NCI-H2196 treated with DMSO at 0.1 percent for 48 hours (cell line): ENCODE results near the gene CDCP1.
"Not testable (repeated sequence)": the region's sequence is repeated elsewhere in the genome, so short reads cannot be mapped to it uniquely, and the experiment has no call there.

Experiments
- DNase-seq: peaks from one replicate; lab custom pipeline; 2025; ENCODE audit not compliant: unreplicated experiment; lab: John Stamatoyannopoulos, UW

Gene CDCP1

GRCh38 chr3:45173776-45174175, 27.6 kb upstream of the CDCP1 start:
- no peak for DNase-seq

DNA sequence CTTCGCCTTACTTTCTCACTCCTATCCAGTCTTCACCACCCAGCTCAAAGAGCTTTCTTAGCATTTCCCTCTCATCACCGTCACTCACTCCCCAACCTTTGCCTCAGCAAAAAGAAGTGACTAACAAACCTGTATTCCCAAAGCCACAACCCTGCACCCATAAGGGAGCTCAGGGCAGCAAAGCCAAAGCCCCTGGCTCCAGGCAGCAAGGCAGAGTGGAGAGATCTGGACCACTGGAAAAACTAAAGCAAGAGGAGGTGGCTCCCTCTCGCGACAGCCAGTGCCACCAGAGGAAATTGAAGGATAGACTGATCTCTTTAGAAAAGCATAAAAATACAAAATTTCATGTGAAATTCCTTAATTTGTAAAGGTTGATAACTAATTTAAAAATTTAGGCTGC, 25.1 kb upstream of the CDCP1 start:
- no peak for DNase-seq

DNA sequence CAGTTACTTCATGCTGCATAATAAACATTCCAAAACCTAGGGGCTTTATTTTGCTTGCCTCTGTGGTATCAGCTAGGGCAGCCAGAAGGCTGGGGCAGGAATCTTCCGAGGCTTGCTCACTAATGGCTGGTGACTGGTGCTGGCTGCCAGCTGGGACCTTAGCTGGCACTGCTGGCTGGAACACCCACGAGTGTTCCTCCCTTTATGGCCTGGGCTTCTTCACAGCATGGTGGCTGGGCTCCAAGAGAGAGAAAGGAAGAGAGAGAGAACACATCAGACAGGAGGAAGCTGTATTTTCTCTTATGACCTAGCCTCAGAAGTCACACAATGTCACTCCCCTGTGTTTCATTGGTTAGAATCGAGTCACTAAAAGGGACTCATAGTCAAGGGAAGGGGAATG, 23.9 kb upstream of the CDCP1 start:
- no peak for DNase-seq

GRCh38 chr3:45169125-45169904, 23.1 kb upstream of the CDCP1 start:
- DNase-seq, result no peak

GRCh38 chr3:45168451-45168850, 22.3 kb upstream of the CDCP1 start:
- no peak for DNase-seq

GRCh38 chr3:45167011-45167911, 21.1 kb upstream of the CDCP1 start:
- DNase-seq, result peak; percentile 35

DNA sequence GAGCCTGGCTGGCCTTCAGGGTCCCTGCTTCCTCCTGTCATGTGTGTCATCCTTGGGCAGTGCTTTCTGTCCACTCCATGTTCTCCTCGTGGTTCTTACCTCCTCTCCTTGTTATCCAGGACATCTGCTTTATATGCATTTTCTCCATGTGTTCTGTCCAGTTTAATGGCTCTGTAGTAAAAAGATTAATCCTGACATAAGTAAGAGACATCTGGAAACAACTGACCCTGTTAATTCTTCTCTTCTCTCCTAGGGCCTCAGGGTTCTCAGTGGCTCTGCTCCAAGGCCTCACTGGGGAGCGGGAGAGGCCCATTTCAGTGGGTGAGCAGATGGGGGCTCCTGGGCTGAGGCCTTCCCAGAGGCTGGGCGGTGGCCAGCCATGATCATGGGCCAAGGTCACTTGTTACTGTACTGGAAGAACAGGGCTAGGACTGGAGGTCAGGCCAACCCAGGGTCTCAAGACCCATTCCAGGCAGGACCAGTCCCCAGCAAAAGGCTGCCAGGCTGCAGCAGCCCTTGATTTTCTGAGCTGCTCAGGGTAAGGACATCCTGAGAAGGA, 20.2 kb upstream of the CDCP1 start:
- no peak for DNase-seq

DNA sequence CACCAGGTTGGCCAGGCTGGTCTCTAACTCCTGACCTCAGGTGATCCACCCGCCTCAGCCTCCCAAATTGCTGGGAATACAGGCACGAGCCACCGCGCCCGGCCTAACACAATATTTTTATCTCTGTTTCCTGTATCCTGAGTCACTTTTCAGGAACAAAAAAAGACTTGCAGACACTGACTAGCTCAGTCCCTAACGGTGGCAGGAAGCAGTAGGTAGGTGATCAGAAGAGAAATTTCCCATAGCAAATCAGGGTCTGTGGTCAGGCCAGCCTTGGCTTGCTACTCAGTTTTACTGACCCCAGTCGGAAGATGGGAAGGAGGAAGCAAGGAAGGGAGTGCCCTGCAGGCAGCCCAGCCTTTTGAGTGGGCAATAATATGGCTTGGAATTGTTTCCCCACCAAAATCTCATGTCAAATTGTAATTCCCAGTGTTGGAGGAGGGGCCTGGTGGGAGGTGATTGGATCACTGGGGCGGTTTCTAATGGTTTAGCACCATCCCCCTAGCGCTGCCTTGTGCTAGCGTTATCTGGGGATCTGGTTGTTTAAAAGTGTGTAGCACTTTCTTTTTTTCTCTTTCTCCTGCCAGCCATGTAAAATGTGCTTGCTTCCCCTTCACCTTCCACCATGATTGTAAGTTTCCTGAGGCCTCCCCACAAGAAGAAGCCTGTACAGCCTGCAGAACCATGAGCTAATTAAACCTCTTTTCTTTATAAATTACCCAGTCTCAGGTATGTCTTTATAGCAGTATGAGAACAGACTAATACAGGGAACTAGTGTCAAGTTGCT, 19.5 kb upstream of the CDCP1 start:
- no peak for DNase-seq

DNA sequence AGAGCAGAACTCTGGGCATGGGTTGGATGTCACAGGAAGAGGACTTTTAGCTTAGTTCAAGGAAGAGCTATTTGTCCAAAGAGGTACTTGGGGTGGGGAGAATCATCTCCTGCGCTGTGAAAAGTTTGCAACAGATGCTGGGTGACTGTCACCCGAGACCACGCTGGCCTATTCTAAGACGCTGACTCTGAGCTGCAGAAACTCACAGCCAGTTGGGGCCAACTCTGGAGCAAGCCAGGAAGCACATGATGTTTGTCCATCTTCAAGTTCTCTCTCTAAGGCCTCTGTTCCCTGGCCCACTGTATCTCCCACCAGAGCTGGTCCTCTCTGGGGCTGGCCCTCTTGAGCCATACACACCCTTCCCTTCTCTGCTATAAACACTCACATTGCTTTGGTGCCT, 17.9 kb upstream of the CDCP1 start:
- DNase-seq, result no peak

DNA sequence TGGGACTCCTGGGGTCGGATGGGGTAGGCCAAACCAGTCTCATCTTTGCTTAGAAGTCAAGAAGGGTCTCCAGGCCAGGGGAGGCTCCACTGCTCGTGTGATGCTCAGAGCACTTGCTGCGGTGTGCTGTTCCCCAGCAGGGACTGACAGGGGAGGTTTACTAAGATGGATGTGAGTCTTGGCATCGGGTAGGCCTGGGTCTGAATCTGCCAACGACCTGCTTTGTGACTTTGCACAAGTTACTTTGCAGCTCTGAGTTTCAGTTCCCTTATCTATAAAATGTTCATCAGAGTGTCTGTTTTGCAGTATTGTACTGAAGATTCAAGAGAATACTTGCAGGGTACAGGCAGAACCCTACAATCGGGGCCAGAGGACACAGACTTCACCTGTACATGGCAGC, 17.3 kb upstream of the CDCP1 start:
- DNase-seq, result no peak

DNA sequence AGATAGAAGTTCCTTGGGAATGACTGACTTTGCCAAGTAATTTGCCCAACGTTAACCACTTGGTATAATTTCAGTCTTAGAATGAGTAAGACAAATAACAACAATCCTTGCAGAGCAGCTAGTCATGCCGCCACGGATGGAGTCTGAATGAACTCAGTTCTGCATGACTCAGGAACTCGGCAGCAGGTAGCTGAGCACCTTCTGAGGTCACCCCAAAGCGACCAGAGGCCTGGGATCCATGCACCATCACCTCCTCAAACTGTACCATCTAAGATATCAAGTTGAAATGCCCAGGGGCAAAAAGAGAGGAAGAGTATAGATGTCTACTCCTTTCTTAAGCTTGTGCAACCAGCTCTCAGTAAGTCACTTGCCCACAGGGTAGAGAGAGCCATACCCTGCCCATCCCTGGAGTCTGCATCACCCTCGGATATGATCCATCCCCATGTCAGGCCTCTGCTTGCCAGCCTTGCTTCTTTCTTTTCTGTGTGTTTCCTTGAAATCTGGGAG, 8.5 kb upstream of the CDCP1 start:
- DNase-seq, result no peak

GRCh38 chr3:45153658-45154437, 7.7 kb upstream of the CDCP1 start:
- DNase-seq, result no peak

DNA sequence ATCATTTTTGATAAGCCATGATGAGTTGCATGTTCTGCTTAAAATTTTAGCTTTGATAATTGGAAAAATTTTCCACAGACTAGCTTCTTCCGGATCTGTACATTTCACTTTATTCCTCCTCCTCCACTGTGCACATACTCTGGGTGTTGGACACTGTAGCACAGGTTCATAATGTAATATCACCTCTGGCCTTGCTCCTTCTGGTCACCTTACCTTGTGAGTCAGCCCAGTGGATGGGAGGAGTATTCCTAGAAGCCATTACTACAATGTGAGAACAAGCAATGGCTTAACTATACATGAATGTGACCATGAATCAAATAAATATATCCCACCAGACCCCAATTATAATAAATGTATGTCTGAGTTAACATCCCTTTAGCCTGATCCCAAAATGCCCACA, 6.1 kb upstream of the CDCP1 start:
- DNase-seq, result no peak

- DNase-seq, result no peak
Observed at GRCh38 chr3:45151100-45151499, 4.9 kb upstream of the CDCP1 start.

GRCh38 chr3:45148921-45149320, 2.7 kb upstream of the CDCP1 start:
- no peak for DNase-seq

GRCh38 chr3:45145223-45145622, 955 bp downstream of the CDCP1 start:
- DNase-seq, result no peak

DNA sequence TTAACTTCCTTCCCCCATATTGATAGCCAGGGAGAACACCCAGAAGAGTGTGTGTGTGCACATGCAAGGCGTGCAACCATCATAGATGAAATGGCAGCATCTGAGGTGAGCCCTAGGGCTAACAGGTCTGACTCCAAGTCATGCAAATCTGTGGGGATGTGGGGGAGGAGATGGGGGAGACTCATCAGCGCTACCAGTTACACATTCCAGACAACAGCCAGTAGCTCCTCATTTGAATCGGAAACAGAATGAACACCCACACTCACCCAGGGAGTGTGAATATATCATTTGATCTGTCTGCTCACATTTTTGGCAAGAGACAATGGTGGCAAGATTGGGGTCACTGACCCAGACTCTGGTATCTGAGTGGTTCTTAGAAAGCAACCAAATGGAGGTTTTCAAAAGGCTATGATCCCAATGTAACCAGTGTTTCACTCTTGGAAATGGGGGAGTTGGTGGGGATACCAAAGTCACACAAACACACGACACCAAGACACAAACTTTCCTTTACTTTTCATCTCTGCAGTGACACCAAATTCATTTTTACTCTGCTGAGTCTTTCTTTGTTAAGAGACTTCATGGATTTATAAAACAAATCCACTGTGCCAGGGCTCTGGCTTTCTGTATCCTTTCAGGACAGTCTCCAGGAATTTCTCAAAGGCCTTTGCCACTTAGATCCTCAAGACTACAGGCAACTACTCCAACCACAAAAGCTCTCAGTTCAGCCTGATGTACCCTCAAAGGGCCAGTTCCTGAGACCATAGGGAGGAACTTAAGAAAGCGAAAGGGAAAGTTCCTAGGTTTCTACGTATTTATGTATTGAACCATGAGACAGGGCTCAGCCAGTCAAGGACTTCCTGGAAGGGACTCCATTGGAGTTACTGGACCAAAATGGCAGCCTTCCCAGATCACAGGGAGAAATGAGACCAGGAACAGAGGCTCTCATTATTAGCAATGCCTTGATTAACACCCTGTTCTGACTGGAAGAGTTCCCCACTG, 2.2 kb downstream of the CDCP1 start:
- no peak for DNase-seq

DNA sequence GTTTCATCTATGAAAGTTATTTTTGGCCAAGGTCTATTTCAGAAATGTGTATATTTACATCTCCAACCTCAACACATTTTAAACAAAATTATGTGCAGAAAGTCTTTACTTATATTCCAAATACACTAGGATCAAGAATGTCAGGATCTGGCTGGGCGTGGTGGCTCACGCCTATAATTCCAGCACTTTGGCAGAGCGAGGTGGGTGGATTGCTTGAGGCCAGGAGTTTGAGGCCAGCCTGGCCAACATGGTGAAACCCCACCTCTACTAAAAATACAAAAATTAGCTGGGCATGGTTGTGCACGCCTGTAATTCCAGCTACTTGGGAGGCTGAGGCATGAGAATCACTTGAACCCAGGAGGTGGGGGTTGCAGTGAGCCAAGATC, 5.4 kb downstream of the CDCP1 start:
- not testable (repeated sequence) for DNase-seq

DNA sequence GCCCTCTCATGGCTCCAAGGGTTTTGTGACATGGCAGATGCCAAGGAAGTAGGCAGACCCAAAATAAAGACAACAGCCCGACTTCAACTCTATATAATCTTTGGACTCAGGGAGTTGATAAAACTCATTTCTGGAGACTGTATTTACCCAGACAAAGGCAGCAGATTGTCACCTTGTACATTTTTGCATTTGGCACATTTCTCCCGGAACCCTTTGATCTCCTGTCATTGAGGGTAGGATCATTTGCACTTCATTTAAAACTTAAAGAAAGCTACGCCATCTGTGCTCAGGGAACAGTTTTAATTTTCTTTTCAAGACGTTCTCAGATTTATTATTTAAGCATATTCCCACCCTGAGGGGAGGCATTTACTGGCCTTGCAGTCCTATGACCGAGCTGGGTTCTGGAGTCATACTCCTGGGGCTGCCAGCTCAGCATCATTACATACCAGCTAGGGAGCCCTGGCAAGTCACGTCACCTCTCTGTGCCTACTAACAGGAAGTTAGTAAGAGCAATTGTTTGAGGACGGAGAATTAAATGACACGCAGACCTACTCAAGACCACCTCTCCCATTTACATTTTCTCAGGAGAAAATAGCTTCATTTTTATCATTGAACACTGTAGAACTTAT, 5.9 kb downstream of the CDCP1 start:
- no peak for DNase-seq
